ENCODE measurements around the gene ZBED5. TPM values are rescaled to one million over a fixed set of nuclear protein-coding genes. Genes with fewer than 3 reads are reported as not detected.

ZBED5 gene
- total and polyA plus RNA-seq, 9 of the 15 experiments (the other 6 are each of a cell fraction or from before 2014, with no cell fraction given): 12.4 to 70.7 (median 26.8) TPM

GRCh38 chr11:10808553-10809372, 49.1 kb downstream of the ZBED5 start, which contains the start of gene EIF4G2 (continued):
- TF ChIP-seq AFF4 (CRISPR knock-in tag; IDR thresholded peaks at IDR 0.05): peak; percentile 7; the same call in 1 of the 2 replicates
- TF ChIP-seq ZNF696 (CRISPR knock-in tag; conservative IDR thresholded peaks at IDR 0.05): no peak
- TF ChIP-seq, protein P1, sequence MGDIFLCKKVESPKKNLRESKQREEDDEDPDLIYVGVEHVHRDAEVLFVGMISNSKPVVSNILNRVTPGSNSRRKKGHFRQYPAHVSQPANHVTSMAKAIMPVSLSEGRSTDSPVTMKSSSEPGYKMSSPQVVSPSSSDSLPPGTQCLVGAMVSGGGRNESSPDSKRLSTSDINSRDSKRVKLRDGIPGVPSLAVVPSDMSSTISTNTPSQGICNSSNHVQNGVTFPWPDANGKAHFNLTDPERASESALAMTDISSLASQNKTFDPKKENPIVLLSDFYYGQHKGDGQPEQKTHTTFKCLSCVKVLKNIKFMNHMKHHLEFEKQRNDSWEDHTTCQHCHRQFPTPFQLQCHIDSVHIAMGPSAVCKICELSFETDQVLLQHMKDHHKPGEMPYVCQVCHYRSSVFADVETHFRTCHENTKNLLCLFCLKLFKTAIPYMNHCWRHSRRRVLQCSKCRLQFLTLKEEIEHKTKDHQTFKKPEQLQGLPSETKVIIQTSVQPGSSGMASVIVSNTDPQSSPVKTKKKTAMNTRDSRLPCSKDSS (IDR thresholded peaks at IDR 0.05; ENCODE audit: low read depth, partially characterized antibody): no peak
- TF ChIP-seq, protein P2, sequence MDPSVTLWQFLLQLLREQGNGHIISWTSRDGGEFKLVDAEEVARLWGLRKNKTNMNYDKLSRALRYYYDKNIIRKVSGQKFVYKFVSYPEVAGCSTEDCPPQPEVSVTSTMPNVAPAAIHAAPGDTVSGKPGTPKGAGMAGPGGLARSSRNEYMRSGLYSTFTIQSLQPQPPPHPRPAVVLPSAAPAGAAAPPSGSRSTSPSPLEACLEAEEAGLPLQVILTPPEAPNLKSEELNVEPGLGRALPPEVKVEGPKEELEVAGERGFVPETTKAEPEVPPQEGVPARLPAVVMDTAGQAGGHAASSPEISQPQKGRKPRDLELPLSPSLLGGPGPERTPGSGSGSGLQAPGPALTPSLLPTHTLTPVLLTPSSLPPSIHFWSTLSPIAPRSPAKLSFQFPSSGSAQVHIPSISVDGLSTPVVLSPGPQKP (CRISPR knock-in tag; IDR thresholded peaks at IDR 0.05): no peak
- peak; percentile 96 for TF ChIP-seq GTF2F1 (IDR thresholded peaks at IDR 0.05; ENCODE audit: low read depth, low read length)
- no peak for TF ChIP-seq ZNF398 (CRISPR knock-in tag; IDR thresholded peaks at IDR 0.05)
- TF ChIP-seq ZNF239 (CRISPR knock-in tag; IDR thresholded peaks at IDR 0.05): no peak
- 0 out of 2 replicates have a peak, but pooled peaks have one; percentile 19 for TF ChIP-seq PHB (CRISPR knock-in tag; IDR thresholded peaks at IDR 0.05)
- TF ChIP-seq ZBTB43 (CRISPR knock-in tag; IDR thresholded peaks at IDR 0.05): no peak
- TF ChIP-seq ZNF586 (CRISPR knock-in tag; conservative IDR thresholded peaks at IDR 0.05): no peak
- TF ChIP-seq, protein P3, sequence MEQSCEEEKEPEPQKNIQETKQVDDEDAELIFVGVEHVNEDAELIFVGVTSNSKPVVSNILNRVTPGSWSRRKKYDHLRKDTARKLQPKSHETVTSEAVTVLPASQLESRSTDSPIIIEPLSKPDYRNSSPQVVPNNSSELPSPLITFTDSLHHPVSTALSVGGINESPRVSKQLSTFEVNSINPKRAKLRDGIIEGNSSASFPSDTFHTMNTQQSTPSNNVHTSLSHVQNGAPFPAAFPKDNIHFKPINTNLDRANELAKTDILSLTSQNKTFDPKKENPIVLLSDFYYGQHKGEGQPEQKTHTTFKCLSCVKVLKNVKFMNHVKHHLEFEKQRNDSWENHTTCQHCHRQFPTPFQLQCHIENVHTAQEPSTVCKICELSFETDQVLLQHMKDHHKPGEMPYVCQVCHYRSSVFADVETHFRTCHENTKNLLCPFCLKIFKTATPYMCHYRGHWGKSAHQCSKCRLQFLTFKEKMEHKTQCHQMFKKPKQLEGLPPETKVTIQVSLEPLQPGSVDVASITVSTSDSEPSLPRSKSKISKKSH (CRISPR knock-in tag; IDR thresholded peaks at IDR 0.05): no peak
- TF ChIP-seq, protein P4, sequence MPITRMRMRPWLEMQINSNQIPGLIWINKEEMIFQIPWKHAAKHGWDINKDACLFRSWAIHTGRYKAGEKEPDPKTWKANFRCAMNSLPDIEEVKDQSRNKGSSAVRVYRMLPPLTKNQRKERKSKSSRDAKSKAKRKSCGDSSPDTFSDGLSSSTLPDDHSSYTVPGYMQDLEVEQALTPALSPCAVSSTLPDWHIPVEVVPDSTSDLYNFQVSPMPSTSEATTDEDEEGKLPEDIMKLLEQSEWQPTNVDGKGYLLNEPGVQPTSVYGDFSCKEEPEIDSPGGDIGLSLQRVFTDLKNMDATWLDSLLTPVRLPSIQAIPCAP (CRISPR knock-in tag; IDR thresholded peaks at IDR 0.05; ENCODE audit: borderline replicate concordance): no peak
- TF ChIP-seq NCOA2 (IDR thresholded peaks at IDR 0.05; ENCODE audit: partially characterized antibody in 2 of 2): peak in 1 of 2 experiments; percentile 62
